ENCODE measurements around the gene GFOD1.

Gene GFOD1

GRCh38 chr6:13346245-13346644 is 141.2 kb downstream of the GFOD1 start:
- TF ChIP-seq CTCF (conservative IDR thresholded peaks at IDR 0.05; ENCODE audit: low read depth, low read length), result no peak
- DNase-seq (ENCODE audit: low read depth), result no peak
- H3K4me3 ChIP-seq (ENCODE audit: low read depth, low read length), result no peak overlapping the region

- no peak for DNase-seq (ENCODE audit: low read depth)
- no peak for TF ChIP-seq CTCF (conservative IDR thresholded peaks at IDR 0.05; ENCODE audit: low read depth, low read length)
- H3K4me3 ChIP-seq (ENCODE audit: low read depth, low read length), result no peak overlapping the region
Measured at GRCh38 chr6:13342414-13343019, 144.9 kb downstream of the GFOD1 start.

GRCh38 chr6:13339863-13340630 is 147.4 kb downstream of the GFOD1 start:
- no peak for DNase-seq (ENCODE audit: low read depth)
- no peak for TF ChIP-seq CTCF (conservative IDR thresholded peaks at IDR 0.05; ENCODE audit: low read depth, low read length)
- H3K4me3 ChIP-seq (ENCODE audit: low read depth, low read length), result no peak overlapping the region

GRCh38 chr6:13338038-13338437 is 149.4 kb downstream of the GFOD1 start:
- H3K4me3 ChIP-seq (ENCODE audit: low read depth, low read length), result no peak overlapping the region
- no peak for DNase-seq (ENCODE audit: low read depth)
- TF ChIP-seq CTCF (conservative IDR thresholded peaks at IDR 0.05; ENCODE audit: low read depth, low read length), result no peak

GRCh38 chr6:13336553-13336952 is 150.8 kb downstream of the GFOD1 start:
- peak; percentile 92 for DNase-seq (ENCODE audit: low read depth)
- H3K4me3 ChIP-seq (ENCODE audit: low read depth, low read length), result no peak overlapping the region
- peak; percentile 97 for TF ChIP-seq CTCF (conservative IDR thresholded peaks at IDR 0.05; ENCODE audit: low read depth, low read length)

GRCh38 chr6:13334953-13335352 is 152.4 kb downstream of the GFOD1 start:
- no peak for DNase-seq (ENCODE audit: low read depth)
- no peak for TF ChIP-seq CTCF (conservative IDR thresholded peaks at IDR 0.05; ENCODE audit: low read depth, low read length)
- no peak overlapping the region for H3K4me3 ChIP-seq (ENCODE audit: low read depth, low read length)

GRCh38 chr6:13332349-13332706 is 155.1 kb downstream of the GFOD1 start:
- TF ChIP-seq CTCF (conservative IDR thresholded peaks at IDR 0.05; ENCODE audit: low read depth, low read length), result no peak

More at GRCh38 chr6:13332349-13332706, 155.1 kb downstream of the GFOD1 start:
- no peak overlapping the region for H3K4me3 ChIP-seq (ENCODE audit: low read depth, low read length)
- DNase-seq (ENCODE audit: low read depth), result no peak

All from choroid plexus epithelial cell (primary cell).